ENCODE measurements around the gene PRKACA.

Gene PRKACA

DNA sequence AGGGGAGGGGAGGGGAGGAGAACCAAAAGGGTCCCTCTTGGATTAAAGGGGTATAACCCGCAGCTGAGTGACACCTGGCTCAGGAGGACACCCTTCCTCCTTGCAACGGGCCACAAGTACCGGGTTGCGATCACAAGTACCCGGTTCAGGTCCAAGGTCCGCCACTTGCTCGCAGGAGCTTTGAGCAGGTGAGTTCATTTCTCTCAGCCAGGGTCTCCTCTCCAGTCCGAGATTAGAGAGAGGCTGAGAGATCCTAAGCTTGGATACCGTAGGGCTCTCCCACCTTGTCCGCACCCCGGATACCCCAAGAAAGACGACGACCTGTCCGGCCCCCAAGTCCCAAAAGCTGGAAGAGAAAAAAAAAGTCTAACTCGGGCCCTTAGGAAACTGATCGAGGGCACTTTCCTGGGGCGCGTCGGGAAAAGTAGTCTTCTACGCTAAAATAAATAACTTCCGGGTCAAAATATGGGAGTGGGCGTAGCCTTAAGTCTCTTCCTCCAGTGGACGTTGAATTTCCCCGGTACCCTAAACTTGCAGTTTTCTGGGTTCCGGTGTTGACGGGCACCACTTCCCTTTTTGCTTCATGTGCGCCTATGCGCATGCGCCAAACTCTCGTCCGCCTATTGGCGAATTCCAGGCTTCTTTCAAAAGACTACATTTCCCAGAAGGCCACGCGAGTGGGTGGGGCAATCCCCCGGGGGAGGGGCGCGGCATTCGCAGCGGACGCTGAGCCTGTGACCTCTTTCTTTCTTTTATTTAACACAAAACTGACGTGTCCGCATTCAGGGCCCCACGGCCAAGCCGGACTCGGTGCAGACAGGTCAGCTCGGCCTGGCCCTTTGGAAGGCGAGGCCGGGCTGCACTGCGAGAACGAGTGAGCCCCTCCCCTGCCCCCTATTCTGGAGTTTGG lies 36.4 kb downstream of the PRKACA start (continued):
- TF ChIP-seq, protein P1, sequence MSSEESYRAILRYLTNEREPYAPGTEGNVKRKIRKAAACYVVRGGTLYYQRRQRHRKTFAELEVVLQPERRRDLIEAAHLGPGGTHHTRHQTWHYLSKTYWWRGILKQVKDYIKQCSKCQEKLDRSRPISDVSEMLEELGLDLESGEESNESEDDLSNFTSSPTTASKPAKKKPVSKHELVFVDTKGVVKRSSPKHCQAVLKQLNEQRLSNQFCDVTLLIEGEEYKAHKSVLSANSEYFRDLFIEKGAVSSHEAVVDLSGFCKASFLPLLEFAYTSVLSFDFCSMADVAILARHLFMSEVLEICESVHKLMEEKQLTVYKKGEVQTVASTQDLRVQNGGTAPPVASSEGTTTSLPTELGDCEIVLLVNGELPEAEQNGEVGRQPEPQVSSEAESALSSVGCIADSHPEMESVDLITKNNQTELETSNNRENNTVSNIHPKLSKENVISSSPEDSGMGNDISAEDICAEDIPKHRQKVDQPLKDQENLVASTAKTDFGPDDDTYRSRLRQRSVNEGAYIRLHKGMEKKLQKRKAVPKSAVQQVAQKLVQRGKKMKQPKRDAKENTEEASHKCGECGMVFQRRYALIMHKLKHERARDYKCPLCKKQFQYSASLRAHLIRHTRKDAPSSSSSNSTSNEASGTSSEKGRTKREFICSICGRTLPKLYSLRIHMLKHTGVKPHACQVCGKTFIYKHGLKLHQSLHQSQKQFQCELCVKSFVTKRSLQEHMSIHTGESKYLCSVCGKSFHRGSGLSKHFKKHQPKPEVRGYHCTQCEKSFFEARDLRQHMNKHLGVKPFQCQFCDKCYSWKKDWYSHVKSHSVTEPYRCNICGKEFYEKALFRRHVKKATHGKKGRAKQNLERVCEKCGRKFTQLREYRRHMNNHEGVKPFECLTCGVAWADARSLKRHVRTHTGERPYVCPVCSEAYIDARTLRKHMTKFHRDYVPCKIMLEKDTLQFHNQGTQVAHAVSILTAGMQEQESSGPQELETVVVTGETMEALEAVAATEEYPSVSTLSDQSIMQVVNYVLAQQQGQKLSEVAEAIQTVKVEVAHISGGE (tag by site-specific recombination; conservative IDR thresholded peaks at IDR 0.05; ENCODE audit: low read depth), result peak; percentile 96

DNA sequence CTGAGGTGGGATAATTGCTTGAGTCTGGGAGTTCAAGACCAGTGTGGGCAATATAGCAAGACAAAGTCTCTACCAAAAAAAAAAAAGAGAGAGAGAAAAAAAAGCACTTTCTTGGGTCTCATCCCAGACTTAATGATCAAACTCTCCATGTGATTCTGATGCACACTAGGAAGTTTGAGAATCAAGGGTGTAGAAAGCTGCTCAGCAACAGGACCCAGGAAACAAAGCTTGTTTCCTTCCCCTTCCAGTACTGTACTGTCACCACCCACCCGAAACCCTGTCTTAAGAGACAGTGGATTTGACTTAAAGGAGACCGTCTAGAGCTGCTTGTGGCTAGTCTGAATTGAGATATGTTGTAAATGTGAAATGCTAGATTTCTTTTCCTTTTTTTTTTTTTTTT lies 39.2 kb downstream of the PRKACA start:
- Histone ChIP-seq H3K4me1 (ENCODE audit: control insufficient read depth, insufficient read depth, low read length) (no peaks in the 10 kb centered on the region; the same call in 1 of the 2 replicates), H3K36me3 (ENCODE audit: control insufficient read depth in 2 of 2, insufficient read depth in 1 of 2, low read length in 2 of 2) (no peaks in the 10 kb centered on the region), H3K4me3 (ENCODE audit: low read depth, low read length) (no peak overlapping the region), H3K27ac (ENCODE audit: extremely low read depth, low read depth, low read length) (no peak overlapping the region), H3K9me3 (ENCODE audit: control insufficient read depth, insufficient read depth, low read depth, low read length) (no peaks in the 10 kb centered on the region)
- TF ChIP-seq ZNF140 (tag by site-specific recombination; IDR thresholded peaks at IDR 0.05) (no peak), ZNF596 (tag by site-specific recombination; IDR thresholded peaks at IDR 0.05) (no peak), KLF16 (tag by site-specific recombination; IDR thresholded peaks at IDR 0.05) (no peak), RBAK (tag by site-specific recombination; IDR thresholded peaks at IDR 0.05) (no peak), ZBTB17 (tag by site-specific recombination; IDR thresholded peaks at IDR 0.05) (no peak), GLI2 (tag by site-specific recombination; IDR thresholded peaks at IDR 0.05; ENCODE audit: borderline replicate concordance, low read depth) (no peak), ZNF610 (tag by site-specific recombination; IDR thresholded peaks at IDR 0.05; ENCODE audit: borderline replicate concordance) (no peak), ZNF324 (tag by site-specific recombination; IDR thresholded peaks at IDR 0.05) (no peak), ZIC2 (tag by site-specific recombination; IDR thresholded peaks at IDR 0.05) (no peak), ZNF747 (tag by site-specific recombination; IDR thresholded peaks at IDR 0.05) (no peak), ZNF221 (tag by site-specific recombination; IDR thresholded peaks at IDR 0.05; ENCODE audit: borderline replicate concordance) (no peak), ZNF530 (tag by site-specific recombination; IDR thresholded peaks at IDR 0.05; ENCODE audit: low read depth) (no peak), ZNF660 (tag by site-specific recombination; IDR thresholded peaks at IDR 0.05) (no peak), ZNF701 (tag by site-specific recombination; IDR thresholded peaks at IDR 0.05) (no peak), SP2 (tag by site-specific recombination; IDR thresholded peaks at IDR 0.05) (no peak), WT1 (tag by site-specific recombination; IDR thresholded peaks at IDR 0.05) (no peak)
- TF ChIP-seq, protein P2, sequence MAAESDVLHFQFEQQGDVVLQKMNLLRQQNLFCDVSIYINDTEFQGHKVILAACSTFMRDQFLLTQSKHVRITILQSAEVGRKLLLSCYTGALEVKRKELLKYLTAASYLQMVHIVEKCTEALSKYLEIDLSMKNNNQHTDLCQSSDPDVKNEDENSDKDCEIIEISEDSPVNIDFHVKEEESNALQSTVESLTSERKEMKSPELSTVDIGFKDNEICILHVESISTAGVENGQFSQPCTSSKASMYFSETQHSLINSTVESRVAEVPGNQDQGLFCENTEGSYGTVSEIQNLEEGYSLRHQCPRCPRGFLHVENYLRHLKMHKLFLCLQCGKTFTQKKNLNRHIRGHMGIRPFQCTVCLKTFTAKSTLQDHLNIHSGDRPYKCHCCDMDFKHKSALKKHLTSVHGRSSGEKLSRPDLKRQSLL (tag by site-specific recombination; IDR thresholded peaks at IDR 0.05), result no peak
- TF ChIP-seq, protein P3, sequence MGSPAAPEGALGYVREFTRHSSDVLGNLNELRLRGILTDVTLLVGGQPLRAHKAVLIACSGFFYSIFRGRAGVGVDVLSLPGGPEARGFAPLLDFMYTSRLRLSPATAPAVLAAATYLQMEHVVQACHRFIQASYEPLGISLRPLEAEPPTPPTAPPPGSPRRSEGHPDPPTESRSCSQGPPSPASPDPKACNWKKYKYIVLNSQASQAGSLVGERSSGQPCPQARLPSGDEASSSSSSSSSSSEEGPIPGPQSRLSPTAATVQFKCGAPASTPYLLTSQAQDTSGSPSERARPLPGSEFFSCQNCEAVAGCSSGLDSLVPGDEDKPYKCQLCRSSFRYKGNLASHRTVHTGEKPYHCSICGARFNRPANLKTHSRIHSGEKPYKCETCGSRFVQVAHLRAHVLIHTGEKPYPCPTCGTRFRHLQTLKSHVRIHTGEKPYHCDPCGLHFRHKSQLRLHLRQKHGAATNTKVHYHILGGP (tag by site-specific recombination; IDR thresholded peaks at IDR 0.05), result no peak
- TF ChIP-seq, protein P4, sequence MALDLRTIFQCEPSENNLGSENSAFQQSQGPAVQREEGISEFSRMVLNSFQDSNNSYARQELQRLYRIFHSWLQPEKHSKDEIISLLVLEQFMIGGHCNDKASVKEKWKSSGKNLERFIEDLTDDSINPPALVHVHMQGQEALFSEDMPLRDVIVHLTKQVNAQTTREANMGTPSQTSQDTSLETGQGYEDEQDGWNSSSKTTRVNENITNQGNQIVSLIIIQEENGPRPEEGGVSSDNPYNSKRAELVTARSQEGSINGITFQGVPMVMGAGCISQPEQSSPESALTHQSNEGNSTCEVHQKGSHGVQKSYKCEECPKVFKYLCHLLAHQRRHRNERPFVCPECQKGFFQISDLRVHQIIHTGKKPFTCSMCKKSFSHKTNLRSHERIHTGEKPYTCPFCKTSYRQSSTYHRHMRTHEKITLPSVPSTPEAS (tag by site-specific recombination; IDR thresholded peaks at IDR 0.05), result no peak
- TF ChIP-seq, protein P5, sequence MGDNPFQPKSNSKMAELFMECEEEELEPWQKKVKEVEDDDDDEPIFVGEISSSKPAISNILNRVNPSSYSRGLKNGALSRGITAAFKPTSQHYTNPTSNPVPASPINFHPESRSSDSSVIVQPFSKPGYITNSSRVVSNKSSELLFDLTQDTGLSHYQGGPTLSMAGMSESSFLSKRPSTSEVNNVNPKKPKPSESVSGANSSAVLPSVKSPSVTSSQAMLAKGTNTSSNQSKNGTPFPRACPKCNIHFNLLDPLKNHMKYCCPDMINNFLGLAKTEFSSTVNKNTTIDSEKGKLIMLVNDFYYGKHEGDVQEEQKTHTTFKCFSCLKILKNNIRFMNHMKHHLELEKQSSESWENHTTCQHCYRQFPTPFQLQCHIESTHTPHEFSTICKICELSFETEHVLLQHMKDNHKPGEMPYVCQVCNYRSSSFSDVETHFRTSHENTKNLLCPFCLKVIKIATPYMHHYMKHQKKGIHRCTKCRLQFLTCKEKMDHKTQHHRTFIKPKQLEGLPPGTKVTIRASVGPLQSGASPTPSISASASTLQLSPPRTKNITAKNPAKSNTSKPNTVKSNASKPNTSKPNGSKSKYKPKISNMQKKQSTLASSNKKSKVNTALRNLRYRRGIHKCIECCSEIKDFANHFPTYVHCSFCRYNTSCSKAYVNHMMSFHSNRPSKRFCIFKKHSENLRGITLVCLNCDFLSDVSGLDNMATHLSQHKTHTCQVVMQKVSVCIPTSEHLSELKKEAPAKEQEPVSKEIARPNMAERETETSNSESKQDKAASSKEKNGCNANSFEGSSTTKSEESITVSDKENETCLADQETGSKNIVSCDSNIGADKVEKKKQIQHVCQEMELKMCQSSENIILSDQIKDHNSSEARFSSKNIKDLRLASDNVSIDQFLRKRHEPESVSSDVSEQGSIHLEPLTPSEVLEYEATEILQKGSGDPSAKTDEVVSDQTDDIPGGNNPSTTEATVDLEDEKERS (tag by site-specific recombination; IDR thresholded peaks at IDR 0.05), result no peak
- ChIA-PET POLR2A (interaction anchor here (0.5 kb wide), 1 partner anchor 35 kb away, joined by 4 read pairs; no protein-coding TSS in a partner anchor), CTCF (interaction anchor here (0.6 to 0.9 kb wide), 9 partner anchors 20 to 477 kb away, joined by 3 to 10 read pairs (median 3); no protein-coding TSS in a partner anchor)

Measured in HEK293 (cell line).